ENCODE results near the gene TRIM14.

The TRIM14 gene

DNA sequence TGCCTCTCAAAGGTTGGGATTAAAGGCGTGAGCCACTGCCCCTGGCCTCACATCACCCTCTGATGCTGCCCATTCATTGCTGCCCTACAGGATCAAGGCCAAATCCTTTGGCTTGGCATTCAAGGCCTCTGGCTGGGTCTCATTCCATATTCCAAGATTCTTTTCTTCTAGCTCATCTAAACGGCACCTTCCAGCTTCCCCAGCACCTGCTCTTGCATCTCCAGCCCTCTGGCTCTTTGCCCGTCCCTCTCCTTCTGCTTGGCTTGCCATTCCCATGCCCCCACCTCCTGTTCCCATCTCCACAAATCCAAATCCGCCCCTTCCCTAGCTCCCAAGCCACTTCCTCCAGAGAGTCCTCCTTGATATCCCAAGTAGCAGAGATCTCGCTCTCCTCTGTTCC, 40.3 kb upstream of the TRIM14 start:
- H3K27ac ChIP-seq: peak overlapping the region; percentile 84
- TF ChIP-seq, protein P1, sequence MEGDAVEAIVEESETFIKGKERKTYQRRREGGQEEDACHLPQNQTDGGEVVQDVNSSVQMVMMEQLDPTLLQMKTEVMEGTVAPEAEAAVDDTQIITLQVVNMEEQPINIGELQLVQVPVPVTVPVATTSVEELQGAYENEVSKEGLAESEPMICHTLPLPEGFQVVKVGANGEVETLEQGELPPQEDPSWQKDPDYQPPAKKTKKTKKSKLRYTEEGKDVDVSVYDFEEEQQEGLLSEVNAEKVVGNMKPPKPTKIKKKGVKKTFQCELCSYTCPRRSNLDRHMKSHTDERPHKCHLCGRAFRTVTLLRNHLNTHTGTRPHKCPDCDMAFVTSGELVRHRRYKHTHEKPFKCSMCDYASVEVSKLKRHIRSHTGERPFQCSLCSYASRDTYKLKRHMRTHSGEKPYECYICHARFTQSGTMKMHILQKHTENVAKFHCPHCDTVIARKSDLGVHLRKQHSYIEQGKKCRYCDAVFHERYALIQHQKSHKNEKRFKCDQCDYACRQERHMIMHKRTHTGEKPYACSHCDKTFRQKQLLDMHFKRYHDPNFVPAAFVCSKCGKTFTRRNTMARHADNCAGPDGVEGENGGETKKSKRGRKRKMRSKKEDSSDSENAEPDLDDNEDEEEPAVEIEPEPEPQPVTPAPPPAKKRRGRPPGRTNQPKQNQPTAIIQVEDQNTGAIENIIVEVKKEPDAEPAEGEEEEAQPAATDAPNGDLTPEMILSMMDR (conservative IDR thresholded peaks at IDR 0.05): no peak

DNA sequence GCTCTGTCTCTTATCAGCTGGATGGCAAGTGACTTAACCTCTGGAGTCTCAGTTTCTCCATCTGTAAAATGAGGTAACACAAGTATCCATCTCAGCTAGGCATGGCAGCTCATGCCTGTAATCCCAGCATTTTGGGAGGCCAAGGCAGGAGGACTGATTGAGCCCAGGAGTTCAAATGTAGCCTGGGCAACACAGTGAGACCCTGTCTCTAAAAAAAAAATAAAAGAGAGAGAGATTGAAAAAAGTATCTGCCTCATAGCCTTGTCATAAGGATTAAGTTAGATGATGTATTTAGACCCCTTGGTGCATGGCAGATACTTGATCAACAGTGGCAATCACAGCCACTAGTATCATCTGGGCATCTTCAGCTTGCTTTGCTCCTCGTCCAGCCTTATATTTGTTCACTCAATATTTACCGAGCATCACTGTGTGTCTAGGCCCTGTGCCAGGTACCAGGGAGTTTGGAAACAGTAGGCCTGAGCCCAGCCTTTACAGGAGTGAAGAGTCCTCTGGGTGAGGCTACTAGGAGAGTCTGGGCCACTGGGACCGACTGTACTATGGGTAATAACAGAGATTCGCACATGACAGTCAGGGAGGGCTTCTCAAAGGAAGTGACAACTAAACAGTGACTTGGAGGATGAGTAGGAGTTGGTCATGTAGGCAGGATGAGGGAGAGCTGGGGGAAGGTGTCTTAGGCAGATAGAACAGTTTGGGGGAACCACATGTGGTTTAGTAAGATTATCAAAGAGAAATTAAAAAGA, 39.2 kb upstream of the TRIM14 start:
- TF ChIP-seq, protein P1 (conservative IDR thresholded peaks at IDR 0.05): no peak
- H3K27ac ChIP-seq: peak overlapping the region; percentile 84

DNA sequence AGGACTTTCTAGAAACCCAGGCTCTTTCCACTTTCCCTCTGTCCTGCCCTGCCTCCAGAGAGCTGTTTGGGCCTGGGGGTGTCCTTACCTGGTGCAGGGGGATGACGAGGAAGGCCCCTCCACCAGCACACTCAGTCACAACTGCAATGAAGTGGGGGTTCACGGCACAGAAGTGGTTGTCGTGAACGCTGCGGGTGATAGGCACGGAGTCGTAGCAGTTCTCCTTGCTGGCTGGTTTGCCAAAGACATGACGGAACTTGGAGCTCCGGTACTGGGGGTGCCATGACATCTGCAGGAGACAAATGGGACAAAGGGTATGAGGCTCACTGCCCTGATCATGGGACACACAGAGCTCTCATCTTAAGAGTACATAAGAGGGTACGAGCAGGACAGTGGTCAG, 38.4 kb upstream of the TRIM14 start:
- TF ChIP-seq, protein P1 (conservative IDR thresholded peaks at IDR 0.05): no peak
- H3K27ac ChIP-seq: peak overlapping the region; percentile 84

DNA sequence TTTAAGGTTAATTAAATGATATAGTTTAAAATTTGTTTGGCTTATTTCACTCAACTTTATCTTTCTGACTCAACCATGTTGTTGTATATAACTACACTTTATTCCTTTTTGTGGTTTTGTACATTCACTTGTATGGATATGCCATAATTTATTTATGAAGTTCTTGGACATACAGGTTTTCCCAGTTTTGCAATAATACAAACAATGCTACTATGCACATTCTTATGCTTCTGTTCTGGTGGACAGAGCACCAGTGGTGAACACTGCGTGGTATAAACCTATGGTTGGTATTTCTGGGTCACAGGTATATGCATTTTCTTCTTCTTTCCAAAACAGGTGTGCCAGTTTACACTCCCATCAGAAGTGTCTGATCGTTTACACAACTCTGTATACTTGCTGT, 35.7 kb upstream of the TRIM14 start:
- peak overlapping the region; percentile 84 for H3K27ac ChIP-seq
- TF ChIP-seq, protein P1 (conservative IDR thresholded peaks at IDR 0.05): no peak

DNA sequence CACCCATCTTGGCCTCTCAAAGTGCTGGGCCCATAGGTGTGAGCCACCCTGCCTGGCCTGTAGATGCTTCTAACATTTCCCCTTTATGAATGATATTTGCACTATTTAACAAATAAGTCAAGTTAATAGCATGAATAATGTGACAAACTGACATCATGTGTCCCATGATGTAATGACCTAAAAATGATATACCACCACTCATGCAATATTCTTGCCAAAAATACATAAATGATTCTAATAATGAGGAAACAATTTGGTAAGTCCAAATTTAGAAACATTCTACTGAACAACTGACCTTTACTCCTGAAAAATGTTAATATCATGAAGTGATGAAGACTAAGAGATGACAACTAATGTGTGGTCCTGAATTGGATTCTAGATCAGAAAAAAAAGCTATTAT, 33.5 kb upstream of the TRIM14 start:
- no peak overlapping the region for H3K27ac ChIP-seq
- TF ChIP-seq, protein P1 (conservative IDR thresholded peaks at IDR 0.05): no peak

DNA sequence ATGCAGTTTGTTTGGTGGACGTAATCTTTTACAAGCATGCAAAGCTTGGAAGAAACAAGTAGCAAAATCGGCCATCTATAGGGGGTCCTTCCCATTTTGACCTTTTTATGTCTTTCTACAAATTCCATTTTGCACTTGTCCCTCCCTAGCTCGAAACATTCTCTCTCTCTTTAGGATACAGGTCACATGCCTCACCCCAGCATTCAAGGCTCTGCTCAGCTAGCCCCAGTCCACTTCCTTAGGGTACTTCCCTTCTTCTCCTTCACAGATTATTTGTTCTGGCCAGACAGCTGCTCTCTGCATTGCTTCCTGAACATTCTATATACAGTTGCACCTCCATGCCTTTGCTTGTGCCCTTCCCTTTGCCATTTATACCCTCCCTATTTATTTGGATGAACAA, 31.7 kb upstream of the TRIM14 start:
- H3K27ac ChIP-seq: no peak overlapping the region
- TF ChIP-seq, protein P1 (conservative IDR thresholded peaks at IDR 0.05): no peak

DNA sequence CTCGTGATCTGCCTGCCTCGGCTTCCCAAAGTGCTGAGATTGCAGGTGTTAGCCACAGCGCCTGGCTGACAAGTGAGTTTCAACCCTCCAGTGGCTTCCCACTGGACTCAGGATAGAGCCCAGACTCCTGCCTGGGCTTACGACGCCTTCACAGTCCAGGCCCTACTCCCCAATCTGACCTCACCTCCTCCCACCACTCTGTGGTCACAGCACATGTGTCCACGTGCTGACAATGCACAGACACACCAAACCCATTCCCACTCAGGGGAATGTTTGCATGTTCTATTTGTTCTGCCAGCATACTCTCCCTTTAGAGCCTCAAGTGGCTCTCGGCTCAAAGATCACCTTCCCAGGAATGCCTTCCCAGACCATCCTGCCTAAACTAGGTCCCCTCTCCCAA, 31.1 kb upstream of the TRIM14 start:
- no peak overlapping the region for H3K27ac ChIP-seq
- TF ChIP-seq, protein P1 (conservative IDR thresholded peaks at IDR 0.05): no peak

All from VCaP (cell line).